Central memory CD4-positive, alpha-beta T cell (primary cell): Measurements from ENCODE around the gene MEGF11.

Experiments
- DNase-seq: peaks from one replicate; pipeline ENCODE4 v3.0.0; 2022

The MEGF11 gene

GRCh38 chr15:66138892-66139590 is 114.5 kb downstream of the MEGF11 start:
- DNase-seq, result no peak

- no peak for DNase-seq
Measured at GRCh38 chr15:66138096-66138783, 115.3 kb downstream of the MEGF11 start.

- no peak for DNase-seq
Measured at GRCh38 chr15:66136948-66137347, 116.6 kb downstream of the MEGF11 start.

- DNase-seq, result no peak
Measured at GRCh38 chr15:66135664-66136063, 117.9 kb downstream of the MEGF11 start.

GRCh38 chr15:66134284-66134683 is 119.3 kb downstream of the MEGF11 start:
- DNase-seq, result no peak

- DNase-seq, result no peak
Measured at GRCh38 chr15:66133247-66133885, 120.2 kb downstream of the MEGF11 start.

GRCh38 chr15:66132251-66132816 is 121.2 kb downstream of the MEGF11 start:
- no peak for DNase-seq

- DNase-seq, result no peak
Measured at GRCh38 chr15:66131831-66132230, 121.7 kb downstream of the MEGF11 start.

- no peak for DNase-seq
Measured at GRCh38 chr15:66131200-66131599, 122.3 kb downstream of the MEGF11 start.

- no peak for DNase-seq
Measured at GRCh38 chr15:66130496-66131034, 123.0 kb downstream of the MEGF11 start.

GRCh38 chr15:66129586-66129985 is 124.0 kb downstream of the MEGF11 start:
- no peak for DNase-seq

- DNase-seq, result no peak
Measured at GRCh38 chr15:66128116-66128680, 125.4 kb downstream of the MEGF11 start.

- no peak for DNase-seq
Measured at GRCh38 chr15:66126456-66126855, 127.1 kb downstream of the MEGF11 start.

GRCh38 chr15:66126031-66126441 is 127.5 kb downstream of the MEGF11 start:
- no peak for DNase-seq

- DNase-seq, result no peak
Measured at GRCh38 chr15:66124651-66125050, 128.9 kb downstream of the MEGF11 start.

GRCh38 chr15:66123799-66124198 is 129.8 kb downstream of the MEGF11 start:
- DNase-seq, result no peak

- no peak for DNase-seq
Measured at GRCh38 chr15:66120422-66120821, 133.1 kb downstream of the MEGF11 start.

- DNase-seq, result no peak
Measured at GRCh38 chr15:66117841-66118240, 135.7 kb downstream of the MEGF11 start.

- peak; percentile 73 for DNase-seq
Measured at GRCh38 chr15:66115568-66116206, 137.9 kb downstream of the MEGF11 start.

GRCh38 chr15:66114863-66115425 is 138.6 kb downstream of the MEGF11 start:
- DNase-seq, result no peak

- DNase-seq, result no peak
Measured at GRCh38 chr15:66112388-66112787, 141.2 kb downstream of the MEGF11 start.

- DNase-seq, result no peak
Measured at GRCh38 chr15:66111363-66111762, 142.2 kb downstream of the MEGF11 start.
